IPS-20b (cell line): ENCODE measurements around the gene LENG9.

ENCODE experiments used
- H3K27ac ChIP-seq: one replicate; pipeline ENCODE4 v1.5.1; 2013; ENCODE audit warnings: low read length
- H3K27me3 ChIP-seq: 2 replicates; pipeline ENCODE4 v1.6.1; 2013; ENCODE audit warnings: mild to moderate bottlenecking, low read length, inconsistent platforms; ENCODE audit not compliant: insufficient read depth
- H3K36me3 ChIP-seq: 2 replicates; pipeline ENCODE4 v1.6.1; 2013; ENCODE audit warnings: low read depth, mild to moderate bottlenecking, inconsistent platforms, low read length, moderate library complexity; ENCODE audit not compliant: insufficient read depth
- H3K4me1 ChIP-seq: 2 replicates; pipeline ENCODE4 v1.6.1; 2013; ENCODE audit warnings: mild to moderate bottlenecking, control low read depth, inconsistent platforms, low read length, moderate library complexity; ENCODE audit not compliant: insufficient read depth
- H3K4me3 ChIP-seq: 2 replicates; pipeline ENCODE4 v1.5.1; 2013; ENCODE audit warnings: mild to moderate bottlenecking, low read length, inconsistent platforms
- H3K9ac ChIP-seq: 2 replicates; pipeline ENCODE4 v1.6.1; 2013; ENCODE audit warnings: low read depth, mild to moderate bottlenecking, inconsistent platforms, low read length, moderate library complexity
- H3K9me3 ChIP-seq: 2 replicates; pipeline ENCODE4 v1.6.1; 2013; ENCODE audit warnings: mild to moderate bottlenecking, low read depth, low read length, inconsistent platforms; ENCODE audit not compliant: insufficient read depth

LENG9 gene

DNA sequence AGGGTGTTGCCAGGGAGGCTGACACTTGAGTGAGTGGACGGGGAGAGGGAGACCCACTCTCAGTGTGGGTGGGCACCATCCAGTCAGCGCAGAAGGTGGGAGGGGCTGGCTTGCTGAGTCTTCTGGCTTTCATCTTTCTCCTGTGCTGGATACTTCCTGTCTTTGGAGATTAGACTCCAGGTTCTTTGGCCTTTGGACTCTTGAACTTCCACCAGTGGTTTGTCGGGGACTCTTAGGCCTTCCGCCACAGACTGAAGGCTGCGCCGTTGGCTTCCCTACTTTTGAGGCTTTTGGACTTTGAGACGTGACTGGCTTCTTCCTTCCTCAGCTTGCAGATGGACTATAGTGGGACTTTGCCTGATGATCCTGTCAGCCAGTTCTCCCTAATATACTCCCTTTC is 18.8 kb downstream of the LENG9 start:
- H3K27ac ChIP-seq = no peak overlapping the region
- H3K36me3 ChIP-seq = peaks cover 20% of the 10 kb centered on the region
- no peaks in the 10 kb centered on the region for H3K27me3 ChIP-seq
- no peak overlapping the region for H3K4me3 ChIP-seq
- H3K4me1 ChIP-seq = no peaks in the 10 kb centered on the region
- H3K9me3 ChIP-seq = no peaks in the 10 kb centered on the region
- H3K9ac ChIP-seq = no peak overlapping the region

DNA sequence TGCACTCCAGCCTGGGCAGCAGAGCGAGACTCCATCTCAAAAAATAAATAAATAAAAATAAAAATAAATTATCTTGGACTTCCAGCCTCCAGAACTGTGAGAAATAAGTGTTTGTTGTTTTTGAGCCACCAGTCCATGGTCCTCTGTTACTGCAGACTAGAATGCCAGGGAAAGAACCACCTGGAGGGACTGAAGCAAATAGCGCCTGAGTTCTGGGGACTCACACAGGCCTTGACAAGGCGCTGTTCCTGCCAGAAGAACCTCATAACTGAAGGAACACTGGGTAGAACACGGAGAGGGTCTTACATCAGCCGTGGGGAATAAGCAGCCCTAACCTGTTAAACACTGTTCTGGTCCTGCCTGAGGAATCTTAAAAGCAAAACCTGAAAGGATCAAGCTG is 22.9 kb downstream of the LENG9 start:
- no peak overlapping the region for H3K27ac ChIP-seq
- no peaks in the 10 kb centered on the region for H3K27me3 ChIP-seq
- H3K9me3 ChIP-seq = no peaks in the 10 kb centered on the region
- H3K4me3 ChIP-seq = no peak overlapping the region
- H3K4me1 ChIP-seq = peaks cover 9% of the 10 kb centered on the region; the same call in 1 of the 2 replicates
- H3K9ac ChIP-seq = no peak overlapping the region
- peaks cover 16% of the 10 kb centered on the region for H3K36me3 ChIP-seq

GRCh38 chr19:54439174-54439851 is 24.3 kb downstream of the LENG9 start:
- Histone ChIP-seq H3K9ac (no peak overlapping the region), H3K36me3 (0 out of 2 replicates have a peak, but pooled peaks cover 7% of the 10 kb centered on the region), H3K4me3 (no peak overlapping the region), H3K27ac (no peak overlapping the region), H3K27me3 (peaks cover 4% of the 10 kb centered on the region; the same call in 1 of the 2 replicates), H3K4me1 (peaks cover 15% of the 10 kb centered on the region; the same call in 1 of the 2 replicates), H3K9me3 (no peaks in the 10 kb centered on the region)

DNA sequence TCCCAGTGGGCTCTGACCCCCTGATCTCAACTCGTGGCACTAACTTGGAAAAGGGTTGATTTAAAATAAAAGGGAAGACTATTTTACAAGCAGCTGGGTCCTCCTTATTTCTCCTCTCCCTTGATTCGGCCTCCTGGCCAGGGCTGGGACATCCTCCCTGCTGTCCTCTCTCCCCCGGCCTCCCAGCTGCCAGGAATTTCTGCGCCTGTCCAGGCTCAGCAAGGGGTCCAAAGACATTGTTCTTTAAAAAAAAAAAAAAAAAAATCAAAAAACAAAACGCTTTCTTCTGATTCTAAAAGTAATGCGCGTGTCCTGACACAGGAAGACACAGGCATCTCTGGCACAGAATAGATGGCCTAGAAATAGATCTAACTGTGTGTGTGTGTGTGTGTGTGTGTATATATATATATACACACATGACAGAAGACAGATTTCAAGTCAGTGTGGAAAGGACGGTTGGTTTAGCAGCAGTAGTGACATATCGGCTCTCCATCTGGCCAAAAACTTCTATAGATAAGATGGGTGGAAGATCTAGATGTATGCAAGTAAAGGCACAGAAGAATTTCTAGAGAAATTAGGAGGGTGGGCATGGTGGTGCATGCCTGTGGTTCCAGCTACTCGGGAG is 26.8 kb downstream of the LENG9 start:
- peak overlapping the region; percentile 43; the same call in 1 of the 2 replicates for H3K4me3 ChIP-seq
- H3K9me3 ChIP-seq = no peaks in the 10 kb centered on the region
- peaks cover 15% of the 10 kb centered on the region; the same call in 1 of the 2 replicates for H3K4me1 ChIP-seq
- H3K27ac ChIP-seq = no peak overlapping the region
- peak overlapping the region; percentile 45; the same call in 1 of the 2 replicates for H3K9ac ChIP-seq
- H3K36me3 ChIP-seq = peaks cover 3% of the 10 kb centered on the region; the same call in 1 of the 2 replicates
- H3K27me3 ChIP-seq = peaks cover 6% of the 10 kb centered on the region; the same call in 1 of the 2 replicates

DNA sequence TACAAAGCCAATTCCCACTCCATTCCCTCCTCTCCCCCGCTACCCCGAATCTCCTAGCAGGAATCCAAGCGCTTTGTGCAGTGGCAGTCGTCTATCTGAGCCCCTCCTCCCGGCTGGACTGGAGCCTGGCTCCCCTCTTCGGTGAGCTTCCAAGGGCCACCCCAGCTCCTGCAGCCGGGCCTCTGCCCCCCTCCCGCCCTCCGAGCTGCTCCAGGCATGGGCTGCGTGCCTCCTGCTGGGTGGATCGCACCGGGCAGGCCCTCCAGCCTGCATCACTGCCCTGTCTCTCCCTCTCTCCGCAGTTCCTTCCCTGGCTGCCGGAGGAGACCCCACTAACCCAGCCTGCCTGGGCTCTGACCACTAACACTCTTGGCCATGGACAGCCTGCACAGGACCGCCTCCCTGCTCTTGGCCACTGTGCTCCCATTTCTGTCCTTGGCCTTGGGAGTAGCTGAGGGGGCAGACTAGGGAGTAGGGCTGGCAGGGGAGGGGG is 27.5 kb downstream of the LENG9 start:
- Histone ChIP-seq H3K4me1 (peaks cover 15% of the 10 kb centered on the region; the same call in 1 of the 2 replicates), H3K4me3 (peak overlapping the region; percentile 43; the same call in 1 of the 2 replicates), H3K27ac (no peak overlapping the region), H3K36me3 (peaks cover 3% of the 10 kb centered on the region; the same call in 1 of the 2 replicates), H3K9ac (peak overlapping the region; percentile 45; the same call in 1 of the 2 replicates), H3K9me3 (no peaks in the 10 kb centered on the region), H3K27me3 (peaks cover 6% of the 10 kb centered on the region; the same call in 1 of the 2 replicates)

- peaks cover 3% of the 10 kb centered on the region; the same call in 1 of the 2 replicates for H3K36me3 ChIP-seq
- H3K27ac ChIP-seq = no peak overlapping the region
- H3K27me3 ChIP-seq = peaks cover 6% of the 10 kb centered on the region; the same call in 1 of the 2 replicates
- peaks cover 15% of the 10 kb centered on the region; the same call in 1 of the 2 replicates for H3K4me1 ChIP-seq
- no peak overlapping the region for H3K9ac ChIP-seq
- H3K4me3 ChIP-seq = peak overlapping the region; percentile 30; the same call in 1 of the 2 replicates
- no peaks in the 10 kb centered on the region for H3K9me3 ChIP-seq
These were observed 28.0 kb downstream of the LENG9 start for GRCh38 chr19:54435551-54436016.

- Histone ChIP-seq H3K9me3 (no peaks in the 10 kb centered on the region), H3K4me1 (peaks cover 15% of the 10 kb centered on the region; the same call in 1 of the 2 replicates), H3K9ac (no peak overlapping the region), H3K36me3 (peaks cover 3% of the 10 kb centered on the region; the same call in 1 of the 2 replicates), H3K27ac (no peak overlapping the region), H3K4me3 (no peak overlapping the region), H3K27me3 (peaks cover 6% of the 10 kb centered on the region)
These were observed 28.7 kb downstream of the LENG9 start for GRCh38 chr19:54434873-54435214.

DNA sequence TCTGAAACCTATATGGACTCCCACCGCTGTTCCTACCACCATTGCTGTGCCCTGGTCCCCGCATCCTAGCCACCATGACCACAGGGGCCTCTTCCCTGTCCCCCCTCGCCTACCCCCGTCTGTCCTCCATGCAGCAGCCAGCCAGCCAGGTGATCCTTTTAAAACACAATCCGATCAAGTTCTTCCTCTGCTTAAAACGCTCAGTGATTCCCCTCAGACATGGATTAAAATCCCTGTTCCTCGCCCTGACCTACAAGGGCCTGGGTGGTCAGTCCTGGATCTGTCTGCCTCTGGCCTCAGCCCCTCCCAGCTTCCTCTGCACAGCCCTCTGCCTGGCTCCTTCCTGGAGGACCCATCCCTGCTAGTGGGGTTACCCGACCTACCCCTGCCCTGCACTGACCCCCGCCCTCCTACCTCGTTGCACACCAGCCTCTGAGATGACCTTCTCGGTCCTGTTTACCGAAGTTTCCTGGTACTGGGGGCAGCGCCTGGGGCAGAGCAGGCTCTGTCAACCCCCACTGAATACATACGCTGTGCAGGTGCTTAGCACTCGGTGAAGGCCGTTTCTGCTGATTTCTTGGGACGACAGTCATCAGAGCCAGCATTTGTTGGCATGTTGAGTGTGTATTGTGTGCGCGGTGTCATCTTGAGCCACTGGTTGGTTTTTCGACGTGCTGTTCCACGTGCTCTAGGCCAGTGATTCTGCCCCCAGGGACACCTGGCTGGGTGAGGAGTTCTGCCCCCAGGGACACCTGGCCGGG is 29.3 kb downstream of the LENG9 start:
- Histone ChIP-seq H3K4me1 (peaks cover 15% of the 10 kb centered on the region; the same call in 1 of the 2 replicates), H3K9ac (no peak overlapping the region), H3K4me3 (no peak overlapping the region), H3K36me3 (peaks cover 3% of the 10 kb centered on the region; the same call in 1 of the 2 replicates), H3K27ac (no peak overlapping the region), H3K9me3 (no peaks in the 10 kb centered on the region), H3K27me3 (peaks cover 6% of the 10 kb centered on the region)

- Histone ChIP-seq H3K27me3 (peaks cover 10% of the 10 kb centered on the region), H3K9ac (no peak overlapping the region), H3K4me1 (peaks cover 15% of the 10 kb centered on the region; the same call in 1 of the 2 replicates), H3K27ac (no peak overlapping the region), H3K36me3 (peaks cover 3% of the 10 kb centered on the region; the same call in 1 of the 2 replicates), H3K9me3 (no peaks in the 10 kb centered on the region), H3K4me3 (no peak overlapping the region)
These were observed 29.9 kb downstream of the LENG9 start for GRCh38 chr19:54433697-54434096.

- H3K9me3 ChIP-seq = no peaks in the 10 kb centered on the region
- peaks cover 3% of the 10 kb centered on the region; the same call in 1 of the 2 replicates for H3K36me3 ChIP-seq
- peaks cover 15% of the 10 kb centered on the region; the same call in 1 of the 2 replicates for H3K4me1 ChIP-seq
- no peak overlapping the region for H3K4me3 ChIP-seq
- H3K27me3 ChIP-seq = peaks cover 16% of the 10 kb centered on the region
- H3K27ac ChIP-seq = no peak overlapping the region
- no peak overlapping the region for H3K9ac ChIP-seq
These were observed 31.3 kb downstream of the LENG9 start for GRCh38 chr19:54432144-54432738.
